BE2C (cell line): Measurements from ENCODE around the gene CD209.

Experiments
- DNase-seq: peaks from one replicate; pipeline ENCODE4 v3.0.0-alpha.2; 2020
- H3K27me3 ChIP-seq: fragments of 250-450 bp; sonication (Bioruptor Pico); 2 replicates; pipeline ENCODE4 v1.5.1; 2020; ENCODE audit warnings: mild to moderate bottlenecking
- H3K36me3 ChIP-seq: fragments of 250-450 bp; sonication (Bioruptor Pico); 2 replicates; pipeline ENCODE4 v1.5.1; 2020; ENCODE audit warnings: mild to moderate bottlenecking
- H3K4me1 ChIP-seq: fragments of 250-450 bp; sonication (Bioruptor Pico); 2 replicates; pipeline ENCODE4 v1.5.1; 2020
- H3K4me3 ChIP-seq: 2 replicates; pipeline ENCODE4 v1.5.1; 2011; ENCODE audit warnings: low read depth, low read length
- H3K9me3 ChIP-seq: fragments of 250-450 bp; sonication (Bioruptor Pico); 2 replicates; pipeline ENCODE4 v1.5.1; 2020
- TF ChIP-seq, protein P1 (sequence below): IDR thresholded peaks from 2 replicates; pipeline ENCODE4 v1.5.1; 2012; ENCODE audit warnings: mild to moderate bottlenecking, low read depth, low read length

Gene CD209

DNA sequence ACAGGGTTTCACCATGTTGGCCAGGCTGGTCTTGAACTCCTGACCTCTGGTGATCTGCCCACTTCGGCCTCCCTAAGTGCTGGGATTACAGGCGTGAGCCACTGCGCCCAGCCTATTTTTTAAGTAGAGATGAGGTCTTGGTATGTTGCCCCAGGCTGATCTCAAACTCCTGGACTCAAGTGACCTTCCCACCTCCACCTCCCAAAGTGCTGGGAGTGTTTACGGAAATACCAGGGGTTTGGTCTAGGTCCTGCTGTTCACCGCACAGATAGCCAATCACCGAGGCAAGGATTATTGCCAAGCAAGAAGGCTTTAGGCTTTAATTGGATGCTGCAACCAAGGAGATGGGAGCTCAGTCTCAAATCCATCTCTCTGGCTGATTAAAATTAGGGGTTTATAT, 27.0 kb downstream of the CD209 start:
- H3K4me3 ChIP-seq = no peak overlapping the region
- no peaks in the 10 kb centered on the region for H3K4me1 ChIP-seq
- H3K9me3 ChIP-seq = no peaks in the 10 kb centered on the region
- peaks cover 4% of the 10 kb centered on the region for H3K27me3 ChIP-seq
- TF ChIP-seq, protein P1, sequence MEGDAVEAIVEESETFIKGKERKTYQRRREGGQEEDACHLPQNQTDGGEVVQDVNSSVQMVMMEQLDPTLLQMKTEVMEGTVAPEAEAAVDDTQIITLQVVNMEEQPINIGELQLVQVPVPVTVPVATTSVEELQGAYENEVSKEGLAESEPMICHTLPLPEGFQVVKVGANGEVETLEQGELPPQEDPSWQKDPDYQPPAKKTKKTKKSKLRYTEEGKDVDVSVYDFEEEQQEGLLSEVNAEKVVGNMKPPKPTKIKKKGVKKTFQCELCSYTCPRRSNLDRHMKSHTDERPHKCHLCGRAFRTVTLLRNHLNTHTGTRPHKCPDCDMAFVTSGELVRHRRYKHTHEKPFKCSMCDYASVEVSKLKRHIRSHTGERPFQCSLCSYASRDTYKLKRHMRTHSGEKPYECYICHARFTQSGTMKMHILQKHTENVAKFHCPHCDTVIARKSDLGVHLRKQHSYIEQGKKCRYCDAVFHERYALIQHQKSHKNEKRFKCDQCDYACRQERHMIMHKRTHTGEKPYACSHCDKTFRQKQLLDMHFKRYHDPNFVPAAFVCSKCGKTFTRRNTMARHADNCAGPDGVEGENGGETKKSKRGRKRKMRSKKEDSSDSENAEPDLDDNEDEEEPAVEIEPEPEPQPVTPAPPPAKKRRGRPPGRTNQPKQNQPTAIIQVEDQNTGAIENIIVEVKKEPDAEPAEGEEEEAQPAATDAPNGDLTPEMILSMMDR = no peak
- H3K36me3 ChIP-seq = no peaks in the 10 kb centered on the region
- no peak for DNase-seq

DNA sequence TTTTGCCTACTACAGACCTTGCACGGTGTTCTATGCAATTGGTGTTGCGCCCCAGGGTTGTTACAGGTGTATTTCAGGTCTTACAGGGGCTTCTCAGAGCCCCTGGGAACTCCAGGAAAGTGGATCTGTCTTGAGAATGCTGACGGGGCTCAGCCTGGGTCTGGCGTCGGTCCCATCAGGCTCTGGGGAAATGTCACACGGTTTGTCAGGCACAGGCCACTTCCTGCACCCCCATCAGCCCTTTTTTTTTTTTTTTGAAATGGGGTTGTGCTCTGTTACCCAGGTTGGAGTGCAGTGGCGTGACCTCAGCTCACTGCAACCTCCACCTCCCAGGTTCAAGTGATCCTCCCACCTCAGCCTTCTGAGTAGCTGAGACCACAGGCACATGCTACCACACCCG, 28.7 kb downstream of the CD209 start:
- H3K4me1 ChIP-seq = no peaks in the 10 kb centered on the region
- no peaks in the 10 kb centered on the region for H3K9me3 ChIP-seq
- TF ChIP-seq, protein P1 = no peak
- H3K36me3 ChIP-seq = no peaks in the 10 kb centered on the region
- no peaks in the 10 kb centered on the region; the same call in 1 of the 2 replicates for H3K27me3 ChIP-seq
- no peak for DNase-seq
- H3K4me3 ChIP-seq = no peak overlapping the region

DNA sequence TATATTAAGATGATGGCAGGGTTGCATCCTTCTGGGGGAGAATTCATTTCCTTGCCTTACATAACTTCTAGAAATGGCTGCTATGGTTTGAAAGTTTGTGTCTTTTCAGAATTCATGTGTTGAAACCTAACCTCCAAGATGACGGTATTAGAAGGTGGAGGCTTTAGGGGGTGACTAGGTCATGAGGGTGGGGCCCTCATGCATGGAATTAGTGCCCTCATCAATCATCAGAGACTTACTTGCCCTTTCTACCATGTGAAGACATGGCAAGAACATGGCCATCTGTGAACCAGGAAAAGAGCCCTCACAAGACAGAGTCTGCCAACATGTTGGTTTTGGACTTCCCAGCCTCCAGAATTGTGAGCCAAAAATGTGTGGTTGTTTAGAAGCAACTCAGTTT, 30.6 kb downstream of the CD209 start:
- H3K4me1 ChIP-seq = no peaks in the 10 kb centered on the region
- H3K36me3 ChIP-seq = no peaks in the 10 kb centered on the region
- TF ChIP-seq, protein P1 = no peak
- no peaks in the 10 kb centered on the region; the same call in 1 of the 2 replicates for H3K27me3 ChIP-seq
- H3K4me3 ChIP-seq = no peak overlapping the region
- no peak for DNase-seq
- no peaks in the 10 kb centered on the region for H3K9me3 ChIP-seq

DNA sequence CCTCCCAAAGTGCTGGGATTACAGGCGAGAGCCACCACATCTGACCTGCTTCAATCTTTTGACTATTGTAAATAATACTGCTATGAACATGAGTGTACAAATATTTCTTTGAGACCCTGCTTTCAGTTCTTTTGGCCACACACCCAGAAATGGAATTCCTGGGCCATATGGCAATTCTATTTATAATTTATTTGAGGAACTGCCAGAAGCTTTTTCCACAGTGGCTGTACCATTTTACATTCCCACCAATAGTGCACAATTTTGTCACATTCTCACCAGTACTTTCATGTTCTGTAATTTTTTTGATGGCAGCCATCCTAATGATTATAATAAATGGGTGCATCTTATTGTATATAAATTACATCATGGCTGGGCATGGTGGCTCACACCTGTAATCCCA, 31.7 kb downstream of the CD209 start:
- Histone ChIP-seq H3K4me3 (no peak overlapping the region), H3K27me3 (no peaks in the 10 kb centered on the region; the same call in 1 of the 2 replicates), H3K36me3 (no peaks in the 10 kb centered on the region), H3K4me1 (no peaks in the 10 kb centered on the region), H3K9me3 (no peaks in the 10 kb centered on the region)
- no peak for DNase-seq
- TF ChIP-seq, protein P1 = no peak

DNA sequence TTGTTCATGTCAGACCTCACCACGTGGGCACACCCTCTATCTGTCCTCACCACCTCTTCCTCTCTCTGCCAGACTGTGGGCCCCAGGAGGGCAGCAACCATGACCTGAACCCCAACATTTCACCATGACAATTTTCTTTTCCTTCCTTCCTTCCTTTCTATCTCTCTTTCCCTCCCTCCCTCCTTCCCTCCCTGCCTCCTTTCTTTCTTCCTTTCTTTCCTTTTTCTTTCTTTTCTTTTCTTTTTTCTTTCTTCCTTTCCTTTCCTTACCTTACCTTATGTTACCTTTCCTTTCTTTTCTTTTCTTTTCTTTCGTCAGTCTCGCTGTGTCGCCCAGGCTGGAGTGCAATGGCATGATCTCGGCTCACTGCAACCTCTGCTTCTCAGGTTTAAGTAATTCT, 36.7 kb downstream of the CD209 start:
- Histone ChIP-seq H3K4me3 (no peak overlapping the region), H3K9me3 (no peaks in the 10 kb centered on the region), H3K4me1 (no peaks in the 10 kb centered on the region), H3K27me3 (peaks cover 4% of the 10 kb centered on the region; the same call in 1 of the 2 replicates), H3K36me3 (no peaks in the 10 kb centered on the region)
- TF ChIP-seq, protein P1 = no peak
- DNase-seq = no peak

DNA sequence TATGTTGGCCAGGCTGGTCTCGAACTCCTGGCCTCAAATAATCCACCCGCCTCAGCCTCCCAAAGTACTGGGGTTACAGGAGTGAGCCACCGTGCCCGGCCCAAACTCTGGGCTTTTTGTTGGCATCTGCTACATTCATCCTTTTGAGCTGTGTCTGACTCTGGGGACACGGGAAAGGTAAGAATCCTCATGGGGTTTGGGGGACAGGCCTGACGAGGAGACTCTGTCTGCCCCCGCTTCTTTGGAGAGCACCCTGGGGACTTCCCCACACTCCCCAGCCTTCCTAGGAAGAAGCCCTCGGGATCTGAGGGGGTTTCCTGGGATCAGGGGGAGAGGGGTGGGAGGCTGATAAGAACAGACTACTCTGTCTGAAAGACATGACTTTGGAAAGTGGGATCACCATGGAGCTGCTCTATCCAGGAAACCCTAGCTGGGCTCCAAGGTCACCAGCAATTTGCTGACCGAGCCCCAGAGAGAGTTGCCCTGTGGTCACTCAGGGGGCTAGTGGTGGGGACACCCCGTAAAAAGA, 37.3 kb downstream of the CD209 start:
- H3K4me3 ChIP-seq = no peak overlapping the region
- H3K27me3 ChIP-seq = peaks cover 4% of the 10 kb centered on the region; the same call in 1 of the 2 replicates
- no peaks in the 10 kb centered on the region for H3K36me3 ChIP-seq
- H3K9me3 ChIP-seq = no peaks in the 10 kb centered on the region
- no peak for DNase-seq
- TF ChIP-seq, protein P1 = no peak
- no peaks in the 10 kb centered on the region for H3K4me1 ChIP-seq
